Astrocyte of the spinal cord (primary cell): ENCODE results near the gene DMKN.

ENCODE experiments used
- DNase-seq: peaks from one replicate; pipeline ENCODE4 v3.0.0; 2011; ENCODE audit warnings: low read depth, low spot score
- H3K4me3 ChIP-seq: 2 replicates; pipeline ENCODE4 v1.5.1; 2011; ENCODE audit warnings: low read depth, mild to moderate bottlenecking, low read length, moderate library complexity
- CTCF ChIP-seq: IDR thresholded peaks from 2 replicates; pipeline ENCODE4 v1.5.1; 2012; ENCODE audit warnings: low read depth, mild to moderate bottlenecking, low read length, inconsistent platforms
- in situ Hi-C: cut with HindIII; loops from 2 replicates; pipeline ENCODE4 v1.10.0; 2017; ENCODE audit warnings: low sequenced_read_pairs

The DMKN gene

GRCh38 chr19:35543280-35544109 is 30.0 kb upstream of the DMKN start:
- in situ Hi-C loops = no loop called here
- TF ChIP-seq CTCF = no peak
- H3K4me3 ChIP-seq = no peak overlapping the region
- no peak for DNase-seq

GRCh38 chr19:35542209-35542608 is 28.8 kb upstream of the DMKN start:
- TF ChIP-seq CTCF = no peak
- no peak for DNase-seq
- in situ Hi-C loops = no loop called here
- no peak overlapping the region for H3K4me3 ChIP-seq

- in situ Hi-C loops = no loop called here
- no peak overlapping the region for H3K4me3 ChIP-seq
- TF ChIP-seq CTCF = no peak
- DNase-seq = no peak
Measured at GRCh38 chr19:35540356-35540927, 27.0 kb upstream of the DMKN start.

GRCh38 chr19:35539850-35540249 is 26.4 kb upstream of the DMKN start:
- in situ Hi-C loops = no loop called here
- no peak overlapping the region for H3K4me3 ChIP-seq
- DNase-seq = no peak
- TF ChIP-seq CTCF = no peak

GRCh38 chr19:35539314-35539713 is 25.9 kb upstream of the DMKN start:
- TF ChIP-seq CTCF = no peak
- no peak overlapping the region for H3K4me3 ChIP-seq
- no peak for DNase-seq
- in situ Hi-C loops = no loop called here

- no peak for DNase-seq
- H3K4me3 ChIP-seq = no peak overlapping the region
- in situ Hi-C loops = no loop called here
- no peak for TF ChIP-seq CTCF
Measured at GRCh38 chr19:35534803-35535480, 21.5 kb upstream of the DMKN start.
